Gastroesophageal sphincter (tissue), 4 donors: Measurements from ENCODE around the gene MAIP1. TPM values are rescaled to one million over a fixed set of nuclear protein-coding genes. Genes with fewer than 3 reads are reported as not detected.

ENCODE experiments used
- ATAC-seq: fragments of 150-250 bp; one replicate; pipeline ENCODE4 v1.9.1; 2016; ENCODE audit warnings: mild to moderate bottlenecking, moderate library complexity
- H3K27ac ChIP-seq, 4 donors: fragments of 200-600 bp; sonication (generic) in 3 of 4; 1 replicate in 3 of 4; 2 replicates in 1 of 4; pipeline ENCODE4 v1.5.1; 2016 to 2019
- H3K27me3 ChIP-seq: fragments of 200-600 bp; sonication (generic); one replicate; pipeline ENCODE4 v1.5.1; 2019
- H3K36me3 ChIP-seq, 2 donors: fragments of 200-600 bp; sonication (generic); one replicate each; pipeline ENCODE4 v1.5.1; 2019; ENCODE audit warnings: control low read depth in 1 of 2
- H3K4me1 ChIP-seq, 3 donors: fragments of 200-600 bp; sonication (generic); 1 replicate in 2 of 3; 2 replicates in 1 of 3; pipeline ENCODE4 v1.5.1; 2016 to 2019; ENCODE audit warnings: control low read depth in 2 of 3
- H3K4me3 ChIP-seq, 2 donors: fragments of 200-600 bp; sonication (generic); one replicate each; pipeline ENCODE4 v1.5.1; 2019; ENCODE audit warnings: mild to moderate bottlenecking in 1 of 2, moderate library complexity in 1 of 2
- H3K9me3 ChIP-seq, 3 donors: fragments of 200-600 bp; sonication (generic); one replicate each; pipeline ENCODE4 v1.5.1; 2017 to 2019; ENCODE audit warnings: control low read depth in 2 of 3
- CTCF ChIP-seq, 4 experiments: fragments of 200-600 bp in 2 of 4; fragments of 450-650 bp in 2 of 4; sonication (generic) in 1 of 4; IDR thresholded peaks; one replicate each; pipeline ENCODE4 v1.5.1; 2017 to 2019; ENCODE audit warnings: antibody characterized with exemption in 4 of 4, mild to moderate bottlenecking in 2 of 4, moderate library complexity in 2 of 4
- EP300 ChIP-seq: sonication (generic); formaldehyde crosslinking; IDR thresholded peaks from one replicate; pipeline ENCODE4 v1.6.1; 2017; ENCODE audit warnings: antibody characterized with exemption, mild to moderate bottlenecking
- POLR2A ChIP-seq, 2 donors: fragments of 450-650 bp; IDR thresholded peaks; one replicate each; pipeline ENCODE4 v1.6.1; 2017; ENCODE audit warnings: antibody characterized with exemption in 2 of 2, mild to moderate bottlenecking in 2 of 2, moderate library complexity in 1 of 2
- POLR2AphosphoS5 ChIP-seq: sonication (generic); formaldehyde crosslinking; IDR thresholded peaks from one replicate; pipeline ENCODE4 v1.6.1; 2017; ENCODE audit warnings: antibody characterized with exemption
- WGBS, 2 donors: methylation state at CpG; one replicate each; pipeline ENCODE4 v1.1.5; 2018; ENCODE audit warnings: low coverage in 1 of 2; 5-methylcytosine and 5-hydroxymethylcytosine counted together
- total RNA-seq, 4 donors: library from RNA; depleted of rRNA; stranded (reverse); fragments of >200 nt; gene quantifications; one replicate each; pipeline ENCODE4 v1.1.0, GENCODE V29; 2016

The MAIP1 gene
- total RNA-seq, 4 donors from 2014 or later, result 15.5 to 19.4 (median 18.0) TPM

GRCh38 chr2:199932312-199932855 is 23.0 kb upstream of the MAIP1 start:
- Histone ChIP-seq H3K27me3 (no peaks in the 10 kb centered on the region), H3K36me3 (peaks cover 0 to 65% of the 10 kb centered on the region in 2 donors), H3K27ac (no peak overlapping the region), H3K4me1 (no peaks in the 10 kb centered on the region), H3K9me3 (no peaks in the 10 kb centered on the region), H3K4me3 (no peak overlapping the region)
- WGBS, 2 donors, result 70 to 74% methylated on average over 3 to 4 of the region's 4 CpGs
- ATAC-seq, result no peak
- TF ChIP-seq EP300, result no peak

DNA sequence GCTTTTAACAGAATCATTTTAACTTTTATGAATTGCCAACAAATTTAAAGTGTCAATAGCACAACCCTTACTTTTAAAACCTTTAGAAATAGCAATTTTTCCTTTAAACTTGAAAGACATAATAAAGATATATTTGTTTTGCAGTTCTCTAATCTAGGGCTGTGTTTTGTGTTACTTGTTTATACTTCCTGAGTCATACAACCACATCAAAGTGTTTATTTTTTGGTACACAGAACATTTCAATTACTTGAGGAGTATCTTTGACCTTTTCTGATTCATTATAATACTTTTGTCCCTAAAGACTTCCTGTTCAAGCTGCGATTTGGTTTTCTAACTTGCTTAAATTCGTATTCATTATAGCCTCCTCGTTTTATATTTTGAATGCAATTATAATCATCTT is 21.9 kb upstream of the MAIP1 start:
- Histone ChIP-seq H3K27me3 (no peaks in the 10 kb centered on the region), H3K4me3 (no peak overlapping the region), H3K9me3 (no peaks in the 10 kb centered on the region), H3K36me3 (peaks cover under 1 to 74% of the 10 kb centered on the region in 2 donors), H3K27ac (no peak overlapping the region), H3K4me1 (no peaks in the 10 kb centered on the region)
- TF ChIP-seq POLR2A (IDR thresholded peaks at IDR 0.05) (no peak), POLR2AphosphoS5 (no peak), CTCF (IDR thresholded peaks at IDR 0.05) (no peak), EP300 (no peak)
- WGBS, 2 donors, result 81 to 86% methylated on average over 3 of the region's 3 CpGs
- no peak for ATAC-seq

DNA sequence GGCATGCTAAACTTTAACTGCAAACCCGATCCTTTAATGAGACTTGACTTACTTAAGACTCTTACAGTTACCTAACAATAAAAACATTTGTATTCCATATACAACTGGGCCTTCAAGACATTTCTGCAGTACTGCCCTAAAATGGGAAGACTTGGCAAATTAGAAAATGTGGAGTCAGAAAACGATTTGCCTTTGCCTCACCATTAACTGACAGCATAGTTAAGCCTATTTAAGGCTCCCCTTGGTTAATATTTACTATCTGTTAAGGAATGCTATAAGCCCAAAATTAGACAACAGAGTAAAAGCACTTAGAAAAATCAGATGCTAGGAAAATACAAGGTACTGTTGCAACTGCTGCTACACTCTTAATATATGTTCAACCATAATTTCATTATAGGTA is 18.8 kb upstream of the MAIP1 start:
- peaks cover 4 to 75% of the 10 kb centered on the region in 2 donors for H3K36me3 ChIP-seq

GRCh38 chr2:199940373-199940772 is 15.0 kb upstream of the MAIP1 start:
- H3K4me1 ChIP-seq, result no peaks in the 10 kb centered on the region
- no peak overlapping the region for H3K27ac ChIP-seq
- H3K27me3 ChIP-seq, result no peaks in the 10 kb centered on the region
- ATAC-seq, result no peak
- 75 to 82% methylated on average over 2 of the region's 2 CpGs for WGBS, 2 donors
- no peak overlapping the region for H3K4me3 ChIP-seq
- no peaks in the 10 kb centered on the region for H3K9me3 ChIP-seq
- H3K36me3 ChIP-seq, result peaks cover 7 to 66% of the 10 kb centered on the region in 2 donors
- TF ChIP-seq CTCF (IDR thresholded peaks at IDR 0.05) (peak in 1 of 4 experiments; percentile 6), POLR2AphosphoS5 (no peak), EP300 (no peak)

More for the DNA sequence above, 18.8 kb upstream of the MAIP1 start:
- 82 to 86% methylated on average over 2 of the region's 2 CpGs for WGBS, 2 donors
- Histone ChIP-seq H3K9me3 (no peaks in the 10 kb centered on the region), H3K4me3 (no peak overlapping the region), H3K27me3 (no peaks in the 10 kb centered on the region), H3K27ac (no peak overlapping the region), H3K4me1 (no peaks in the 10 kb centered on the region)
- no peak for TF ChIP-seq EP300
- TF ChIP-seq POLR2AphosphoS5, result no peak
- TF ChIP-seq CTCF (IDR thresholded peaks at IDR 0.05), result no peak
- TF ChIP-seq POLR2A (IDR thresholded peaks at IDR 0.05), result no peak
- no peak for ATAC-seq

DNA sequence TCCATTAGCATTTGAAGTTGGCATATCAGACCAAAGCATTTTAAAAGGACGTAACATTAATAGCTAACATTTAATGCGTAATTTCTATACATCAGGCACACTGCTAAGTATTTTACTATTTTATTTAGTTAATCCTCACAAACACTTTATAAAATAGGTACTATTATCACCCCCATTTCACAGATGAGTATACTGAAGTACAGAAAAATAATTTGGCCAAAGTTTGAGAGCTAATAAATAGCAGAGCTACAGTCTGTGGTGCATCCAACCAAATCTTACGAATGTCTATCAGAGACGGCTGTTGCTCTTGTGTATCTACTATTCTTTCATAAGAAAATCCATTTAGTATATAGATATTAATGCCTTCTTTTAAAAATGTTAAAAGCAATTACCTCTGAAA is 12.0 kb upstream of the MAIP1 start:
- peaks cover 8 to 75% of the 10 kb centered on the region in 2 donors for H3K36me3 ChIP-seq

More for the DNA sequence above, 12.0 kb upstream of the MAIP1 start:
- TF ChIP-seq EP300 (no peak), POLR2A (IDR thresholded peaks at IDR 0.05) (no peak), POLR2AphosphoS5 (no peak), CTCF (IDR thresholded peaks at IDR 0.05) (no peak)
- WGBS, 2 donors, result 87 to 88% methylated on average over 4 of the region's 4 CpGs
- Histone ChIP-seq H3K4me3 (no peak overlapping the region), H3K4me1 (no peaks in the 10 kb centered on the region), H3K27ac (no peak overlapping the region), H3K27me3 (no peaks in the 10 kb centered on the region), H3K9me3 (no peaks in the 10 kb centered on the region)
- ATAC-seq, result no peak
